EL (cell line): ENCODE data around the gene GNB1L.
"Not testable (repeated sequence)": the region's sequence is repeated elsewhere in the genome, so short reads cannot be mapped to it uniquely, and the experiment has no call there.

Experiments
- DNase-seq: peaks from one replicate; pipeline ENCODE4 v3.0.0-alpha.2; 2016

Gene GNB1L

DNA sequence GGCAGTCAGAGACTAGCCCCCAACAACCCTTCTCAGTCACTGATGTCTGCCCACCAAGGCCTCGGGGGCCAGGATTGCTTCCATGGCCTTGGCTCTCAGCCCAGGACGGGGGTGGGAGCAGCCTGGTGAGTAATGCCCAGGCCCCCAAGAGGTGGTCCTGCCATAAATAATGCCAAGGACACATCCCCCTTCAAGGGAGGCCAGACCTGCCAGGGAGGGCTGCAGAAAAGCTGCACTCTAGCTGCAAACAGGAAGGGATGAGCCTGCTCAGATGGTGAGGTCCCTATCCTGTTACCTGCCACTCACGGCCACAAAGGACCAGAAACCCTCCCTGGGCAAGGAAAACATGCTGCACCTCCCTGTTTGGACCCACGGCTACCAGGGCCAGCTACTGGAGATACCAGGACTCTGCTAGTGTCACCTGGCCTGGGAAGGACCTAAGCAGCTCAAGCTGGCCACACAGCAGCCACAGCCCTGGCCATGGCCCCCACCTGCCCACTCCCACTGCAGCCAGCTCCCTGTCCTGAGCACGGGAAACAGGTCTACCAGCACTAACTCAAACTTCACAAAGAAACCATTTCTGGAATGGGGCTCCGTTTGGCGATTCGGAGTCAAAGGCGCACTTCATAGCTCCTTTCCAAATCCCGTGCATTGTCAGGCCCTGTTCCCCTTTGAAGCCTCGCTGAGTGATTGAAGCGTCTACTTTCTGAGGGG lies 12.1 kb downstream of the GNB1L start:
- DNase-seq = no peak

DNA sequence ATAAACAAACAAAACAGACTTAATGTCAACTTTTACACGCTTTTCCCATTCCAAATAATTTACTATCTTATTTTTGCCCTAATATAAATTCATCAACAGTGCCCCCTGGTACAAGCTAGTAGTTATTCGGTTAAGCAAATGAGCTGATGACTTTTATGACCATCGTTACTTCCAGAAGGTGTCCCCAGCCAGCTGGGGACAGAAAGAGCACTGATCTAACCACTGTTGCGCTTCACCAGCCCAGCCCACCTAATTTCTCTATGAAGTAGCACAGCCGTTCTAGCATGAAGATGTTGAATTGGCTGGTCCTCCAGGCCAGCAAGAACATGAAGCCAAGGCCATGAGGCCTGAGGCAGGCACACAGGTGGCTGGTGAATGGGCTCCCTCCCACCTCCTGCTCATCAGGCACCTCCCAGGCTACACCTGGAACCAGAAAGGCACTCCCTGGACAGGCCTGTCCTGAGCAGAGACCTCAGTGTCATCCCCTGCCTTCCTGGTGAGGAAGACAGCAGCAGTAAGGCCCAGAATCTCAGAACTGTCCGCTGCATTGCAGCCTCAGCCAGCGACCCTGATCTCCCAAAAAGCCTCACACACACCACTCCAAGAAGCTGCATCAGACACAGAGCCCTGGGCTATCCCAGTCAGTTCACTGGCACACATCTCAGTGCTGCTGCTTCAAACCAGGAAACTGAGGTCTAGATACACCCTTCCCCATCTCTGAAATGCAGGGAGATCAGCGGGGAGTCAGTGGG lies 12.9 kb downstream of the GNB1L start:
- DNase-seq = no peak

DNA sequence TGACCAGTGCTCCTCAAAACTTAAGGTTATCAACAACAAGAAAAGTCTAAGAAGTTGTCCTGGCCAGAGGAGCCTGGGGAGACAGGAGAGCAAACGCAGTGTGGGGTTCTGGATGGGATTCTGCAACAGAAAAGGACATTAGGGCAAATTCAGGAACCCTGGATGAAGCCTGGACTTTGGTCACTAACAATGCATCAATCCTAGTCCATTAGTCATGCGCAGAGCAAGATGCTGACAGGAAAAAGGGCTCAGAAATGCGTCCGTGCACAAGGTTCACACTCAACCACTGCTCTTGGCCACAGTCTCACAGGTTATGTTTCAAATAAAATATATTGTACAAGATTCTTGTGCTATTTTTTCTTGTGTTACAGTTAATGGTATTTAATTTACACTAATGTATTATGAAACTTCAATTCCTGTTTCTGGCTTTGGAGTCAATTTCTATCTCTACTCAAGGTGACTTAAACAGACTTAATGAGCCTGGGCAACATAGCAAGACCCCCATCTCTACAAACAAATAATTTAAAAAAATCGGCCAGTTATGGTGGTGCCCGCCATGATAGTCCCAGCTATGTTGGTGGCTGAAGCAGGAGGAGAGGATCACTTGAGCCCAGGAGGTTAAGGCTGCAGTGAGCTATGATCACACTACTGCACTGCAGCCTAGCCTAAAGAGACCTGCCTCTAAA lies 13.6 kb downstream of the GNB1L start:
- DNase-seq = no peak

DNA sequence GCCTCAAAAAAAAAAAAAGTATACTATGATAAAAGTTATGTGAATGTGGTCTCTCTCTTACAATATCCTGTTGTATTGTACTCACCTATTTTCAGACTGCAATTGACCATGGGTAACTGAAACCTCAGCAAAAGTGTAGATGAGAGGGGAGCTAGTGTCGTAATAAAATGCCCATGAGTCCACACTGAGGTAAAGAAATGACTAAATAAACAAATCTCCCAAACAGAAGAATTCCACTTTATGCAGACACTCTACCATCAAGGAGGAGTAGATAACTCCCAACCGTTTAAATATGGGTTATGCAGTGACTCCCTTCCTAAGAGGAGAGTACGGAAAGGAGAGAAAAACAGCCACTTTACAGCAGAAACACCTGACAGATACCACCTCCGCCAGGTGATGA lies 14.6 kb downstream of the GNB1L start:
- no peak for DNase-seq

DNA sequence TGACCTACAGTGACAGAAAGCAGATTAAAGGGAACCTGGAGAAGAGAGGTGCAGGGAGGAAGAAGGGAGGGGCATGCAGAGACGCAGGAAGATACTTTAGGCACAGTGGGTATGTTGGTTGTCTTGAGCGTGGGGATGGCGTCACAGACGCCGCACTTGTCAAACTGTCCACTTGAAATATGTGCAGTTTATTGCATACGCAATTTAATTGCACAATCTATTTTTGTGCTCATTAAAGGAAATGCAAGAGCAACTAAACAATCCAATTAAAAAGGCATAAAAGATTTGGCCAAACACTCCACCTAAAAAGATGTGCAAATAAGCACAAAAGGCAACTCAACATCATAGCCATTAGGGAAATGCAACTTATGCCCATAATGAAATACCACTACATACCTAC lies 16.8 kb downstream of the GNB1L start:
- no peak for DNase-seq

DNA sequence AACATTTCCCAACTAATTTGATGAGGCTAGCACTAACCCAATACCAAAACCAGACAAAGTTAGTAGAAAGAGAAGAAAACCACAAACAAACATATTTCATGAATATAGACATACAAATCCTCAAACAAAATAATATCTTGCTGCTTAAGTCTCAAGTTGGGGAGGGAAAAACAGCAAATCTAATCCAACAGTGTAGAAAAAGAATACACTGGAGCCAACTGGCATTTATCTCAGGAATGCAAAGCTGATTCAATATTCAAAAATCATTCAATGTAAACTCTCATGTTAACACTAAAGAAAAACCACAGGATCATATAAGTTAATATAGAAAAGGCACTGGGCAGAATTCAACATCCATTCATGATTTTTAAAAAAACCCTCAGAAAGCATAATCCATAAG lies 18.2 kb downstream of the GNB1L start:
- DNase-seq = no peak

DNA sequence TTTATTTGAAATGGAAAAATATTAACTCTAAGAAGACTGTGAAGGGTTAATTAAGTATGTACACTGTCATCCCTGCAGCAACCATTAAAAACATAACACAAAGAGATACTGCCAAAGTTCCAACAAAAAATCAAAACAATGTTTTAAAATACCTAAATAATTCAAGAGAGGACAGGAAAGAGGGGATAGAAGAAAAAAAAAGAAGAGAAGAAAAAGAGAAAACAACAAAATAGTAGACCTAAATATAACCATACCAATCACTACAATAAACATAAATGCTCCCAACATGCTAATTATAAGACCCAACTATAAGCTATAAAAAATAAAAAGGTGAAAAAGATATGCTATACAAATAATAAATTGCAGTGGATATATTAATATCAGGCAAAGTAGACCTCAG lies 20.1 kb downstream of the GNB1L start:
- DNase-seq = no peak

DNA sequence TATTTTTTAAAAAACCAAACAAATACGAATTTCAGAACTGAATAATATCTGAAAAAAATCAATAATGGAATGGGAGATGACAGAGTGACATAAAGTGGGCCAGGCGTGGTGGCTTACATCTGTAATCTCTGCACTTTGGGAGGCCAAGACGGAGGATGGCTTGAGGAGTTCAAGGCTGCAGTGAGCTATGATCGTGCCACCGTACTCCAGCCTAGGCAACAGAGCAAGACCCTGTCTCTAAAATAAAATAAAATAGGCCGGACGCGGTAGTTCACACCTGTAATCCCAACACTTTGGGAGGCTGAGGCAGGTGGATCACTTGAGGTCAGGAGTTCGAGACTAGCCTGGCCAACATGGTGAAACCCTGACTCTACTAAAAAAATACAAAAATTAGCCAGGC lies 21.3 kb downstream of the GNB1L start:
- not testable (repeated sequence) for DNase-seq

DNA sequence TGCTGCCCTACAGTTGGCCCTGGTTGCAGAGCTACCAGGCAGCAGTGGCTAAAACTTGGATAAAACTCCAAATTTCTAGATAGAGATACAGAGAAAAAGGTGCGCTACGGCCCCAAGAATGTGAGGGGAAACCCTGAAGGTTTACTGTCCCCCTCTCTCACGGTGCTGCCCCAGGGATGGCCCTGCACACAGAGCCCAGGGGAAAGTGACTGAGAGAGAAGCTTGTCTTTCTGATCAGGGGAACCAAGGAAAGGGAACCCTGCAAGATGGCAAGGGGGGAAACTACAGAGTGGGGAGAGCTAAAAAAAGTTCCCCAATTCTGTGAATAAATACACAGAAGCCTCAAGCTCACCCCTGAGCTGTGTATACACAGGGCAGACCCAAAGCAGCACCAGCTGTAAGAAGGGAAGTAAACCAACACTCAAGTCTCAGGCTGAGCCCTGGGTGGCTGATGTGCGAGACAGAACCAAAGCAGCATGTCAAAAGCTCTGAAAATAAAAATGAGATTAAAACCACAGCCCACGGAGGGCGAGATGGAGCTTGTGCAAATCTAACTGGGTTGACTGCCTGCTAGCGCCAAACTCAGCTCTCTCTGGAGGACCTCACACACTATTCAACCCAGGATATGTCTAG lies 22.1 kb downstream of the GNB1L start:
- DNase-seq = no peak

DNA sequence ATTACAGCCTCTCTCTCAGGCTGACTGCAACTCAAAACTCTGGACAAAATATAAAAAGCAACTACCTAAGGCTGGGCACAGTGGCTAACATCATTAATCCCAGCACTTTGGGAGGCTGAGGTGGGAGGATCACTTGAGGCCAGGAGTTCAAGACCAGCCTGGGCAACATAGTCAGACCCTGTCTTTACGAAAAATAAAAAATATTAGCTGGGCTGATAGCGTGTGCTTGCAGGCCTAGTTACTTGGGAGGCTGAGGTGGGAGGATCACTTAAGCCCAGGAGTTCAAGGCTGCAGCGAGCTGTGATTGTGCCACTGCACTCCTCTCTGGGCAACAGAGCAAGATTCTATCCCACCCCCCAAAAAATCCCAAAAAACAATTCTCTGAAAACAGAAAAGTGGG lies 22.7 kb downstream of the GNB1L start:
- DNase-seq = not testable (repeated sequence)

DNA sequence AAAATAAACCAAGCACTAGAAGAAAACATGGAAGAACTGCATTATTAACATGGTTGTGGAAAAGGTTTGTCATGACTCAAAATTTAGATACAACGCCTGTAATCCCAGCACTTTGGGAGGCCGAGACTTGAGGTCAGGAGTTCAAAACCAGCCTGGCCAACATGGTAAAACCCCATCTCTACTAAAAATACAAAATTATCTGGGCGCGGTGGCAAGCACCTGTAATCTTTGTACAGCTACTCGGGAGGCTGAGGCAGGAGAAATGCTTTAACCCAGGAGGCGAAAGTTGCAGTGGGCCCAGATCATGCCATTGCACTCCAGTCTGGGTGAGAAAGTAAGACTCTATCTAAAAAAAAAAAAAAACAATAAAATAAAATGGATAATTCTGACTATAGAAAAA lies 23.7 kb downstream of the GNB1L start:
- no peak for DNase-seq

DNA sequence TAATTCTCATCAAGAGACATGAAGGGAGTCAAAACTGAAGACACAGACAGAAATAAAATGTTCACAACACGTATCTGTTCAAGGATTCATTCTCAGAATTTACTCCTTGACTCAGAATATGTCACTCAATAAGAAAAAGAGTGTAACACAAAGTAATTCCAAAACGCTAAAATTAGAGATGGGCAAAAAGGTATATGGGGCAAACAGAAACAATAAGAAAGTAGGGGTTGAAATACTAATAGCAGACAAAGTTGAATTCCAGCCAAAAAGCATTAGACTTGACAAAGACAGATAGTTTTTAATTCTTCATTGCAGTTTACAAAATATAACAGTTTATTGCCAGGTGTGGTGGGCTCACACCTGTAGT lies 26.7 kb downstream of the GNB1L start:
- DNase-seq = no peak

DNA sequence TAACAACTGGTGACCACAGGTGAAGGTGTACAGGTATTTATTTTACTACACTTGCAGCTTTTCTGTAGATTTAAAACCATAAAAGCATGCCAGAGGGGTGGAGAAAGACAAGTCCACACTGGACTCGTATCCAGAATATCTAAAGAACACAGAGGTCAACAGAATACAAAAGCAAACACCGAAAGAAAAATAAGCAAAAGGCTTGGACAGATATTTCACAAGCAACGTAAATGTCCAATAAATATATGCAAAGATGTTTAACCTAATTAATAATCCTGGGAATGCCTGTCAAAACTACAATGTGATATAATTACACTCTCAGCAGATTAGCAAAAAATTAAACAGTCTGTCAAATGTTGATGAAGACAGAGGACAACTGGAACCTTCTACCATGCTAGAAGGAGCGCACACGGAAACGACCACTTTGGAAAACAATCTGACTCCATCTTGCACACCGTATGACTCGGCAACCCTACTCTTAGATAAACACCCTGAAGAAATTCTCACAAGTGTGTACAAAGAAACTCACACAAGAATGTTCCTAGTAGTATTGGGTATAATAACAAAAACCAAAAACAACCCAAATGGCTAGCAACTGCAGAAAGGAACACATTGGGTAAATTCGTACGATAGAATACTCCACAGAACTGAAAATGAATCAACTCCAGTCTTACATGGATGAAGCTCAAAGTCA lies 27.2 kb downstream of the GNB1L start:
- no peak for DNase-seq

DNA sequence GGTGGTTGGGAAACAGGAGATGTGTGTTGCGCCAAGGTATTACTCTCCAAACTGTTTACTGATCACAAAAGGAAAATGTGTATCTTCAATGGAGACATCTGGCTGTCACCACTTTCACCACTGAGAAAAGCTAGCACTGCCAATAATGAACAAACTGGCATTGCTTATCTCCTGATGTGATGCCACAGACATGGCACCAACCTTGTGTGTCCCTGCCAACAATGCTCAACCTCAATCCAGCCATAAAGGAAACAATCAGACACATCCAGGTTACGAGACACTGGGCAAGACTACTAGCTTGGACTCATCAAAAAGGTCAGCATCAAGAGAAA lies 28.1 kb downstream of the GNB1L start:
- no peak for DNase-seq

DNA sequence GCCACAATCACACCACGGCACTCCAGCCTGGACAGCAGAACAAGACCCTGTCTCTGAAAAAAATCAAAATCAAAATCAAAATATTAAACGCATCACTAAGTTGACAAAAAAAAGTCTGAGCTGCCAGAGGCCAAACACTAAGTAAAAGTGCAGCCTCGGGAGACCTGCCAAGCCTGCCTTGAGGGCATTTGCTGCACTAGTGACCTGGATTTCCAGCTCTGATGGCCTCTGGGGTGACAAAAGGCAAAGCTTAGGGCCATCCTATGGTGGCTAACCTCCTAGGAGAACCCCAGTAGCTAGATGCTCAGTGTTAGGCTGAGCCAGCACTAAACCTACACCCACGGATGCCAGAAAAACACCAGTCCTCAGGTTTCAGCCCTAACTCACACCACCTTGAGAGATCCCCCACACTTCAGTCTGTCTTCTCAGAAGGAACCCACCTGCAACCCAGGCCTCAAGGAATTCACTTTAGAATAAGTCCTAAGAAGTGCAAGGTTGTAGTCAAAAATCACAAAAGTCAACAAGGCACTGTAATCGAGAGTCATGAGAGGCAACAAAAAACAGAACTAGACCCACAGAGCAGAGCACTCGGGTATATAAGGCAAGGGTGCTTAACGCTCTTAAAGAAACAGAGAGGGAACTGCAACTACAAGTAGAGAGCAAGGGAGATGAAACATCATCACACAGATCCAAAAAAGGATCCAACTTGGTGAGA lies 28.6 kb downstream of the GNB1L start:
- no peak for DNase-seq

DNA sequence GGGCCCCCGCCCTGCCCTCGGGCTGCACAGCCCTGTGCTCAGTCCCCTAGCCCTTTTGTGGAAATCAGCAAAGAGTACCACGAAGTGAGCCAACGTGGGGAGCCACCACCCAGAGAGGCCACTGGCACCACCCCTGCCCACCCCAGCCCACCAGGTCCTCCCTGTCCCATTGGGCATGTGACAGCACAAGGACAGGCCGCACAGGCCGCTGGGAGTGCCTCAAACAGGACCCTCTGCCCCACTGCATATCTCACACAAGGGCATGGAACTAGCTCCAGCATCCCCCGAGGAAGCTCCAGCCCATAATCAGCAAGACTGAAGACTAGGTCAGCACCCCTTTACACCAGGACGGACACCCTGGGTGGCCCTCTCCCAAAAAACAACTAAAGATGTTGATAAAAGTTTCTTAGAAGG lies 29.7 kb downstream of the GNB1L start:
- no peak for DNase-seq

DNA sequence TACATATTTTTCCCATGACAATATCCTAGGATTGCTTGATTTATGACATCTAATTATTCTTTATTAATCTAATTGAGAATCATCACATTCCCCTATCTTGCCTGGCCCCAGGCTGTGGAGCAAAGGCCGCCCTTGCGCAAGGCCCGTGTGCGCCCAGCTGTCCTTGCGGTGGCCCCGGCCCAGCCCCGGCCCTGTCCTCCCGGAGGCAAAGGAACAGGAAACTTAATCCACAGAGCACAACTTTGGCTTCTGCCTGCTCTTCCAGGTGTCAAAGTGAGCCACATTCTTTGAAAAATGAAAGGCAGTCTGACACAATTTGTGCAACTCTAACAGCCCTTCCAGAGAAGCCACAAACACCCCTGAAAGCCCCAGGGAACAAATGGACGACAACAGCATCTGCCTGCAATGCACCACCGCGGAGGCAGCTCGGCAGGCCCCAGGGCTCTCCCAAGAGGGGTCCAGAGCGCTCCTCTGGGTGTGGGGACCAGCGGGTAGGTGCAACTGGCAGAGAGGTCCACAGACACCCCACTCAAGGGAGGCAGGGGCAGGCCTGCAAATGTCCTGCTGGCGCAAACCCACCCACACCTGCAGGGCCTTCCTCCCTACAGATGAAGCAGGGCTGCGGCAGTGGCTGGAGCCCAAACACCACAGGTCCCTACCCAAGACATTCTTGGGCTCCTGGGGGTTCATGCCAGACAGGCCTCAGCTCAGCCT lies 30.3 kb downstream of the GNB1L start:
- DNase-seq = no peak

DNA sequence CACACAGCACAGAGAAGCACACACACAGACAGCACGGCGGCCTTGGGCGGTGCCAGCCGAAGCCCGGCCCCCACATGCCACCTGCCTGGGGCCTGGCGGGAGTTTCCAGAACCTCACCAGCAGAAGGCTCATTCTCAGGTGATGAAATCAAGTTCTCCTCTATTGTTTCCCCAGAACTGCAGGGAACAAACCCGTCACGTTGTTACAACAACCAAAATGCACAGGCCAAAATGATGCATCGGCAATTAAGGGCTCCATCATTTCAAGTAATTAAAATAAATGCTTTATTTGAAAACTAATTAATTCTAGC lies 30.8 kb downstream of the GNB1L start:
- DNase-seq = no peak

DNA sequence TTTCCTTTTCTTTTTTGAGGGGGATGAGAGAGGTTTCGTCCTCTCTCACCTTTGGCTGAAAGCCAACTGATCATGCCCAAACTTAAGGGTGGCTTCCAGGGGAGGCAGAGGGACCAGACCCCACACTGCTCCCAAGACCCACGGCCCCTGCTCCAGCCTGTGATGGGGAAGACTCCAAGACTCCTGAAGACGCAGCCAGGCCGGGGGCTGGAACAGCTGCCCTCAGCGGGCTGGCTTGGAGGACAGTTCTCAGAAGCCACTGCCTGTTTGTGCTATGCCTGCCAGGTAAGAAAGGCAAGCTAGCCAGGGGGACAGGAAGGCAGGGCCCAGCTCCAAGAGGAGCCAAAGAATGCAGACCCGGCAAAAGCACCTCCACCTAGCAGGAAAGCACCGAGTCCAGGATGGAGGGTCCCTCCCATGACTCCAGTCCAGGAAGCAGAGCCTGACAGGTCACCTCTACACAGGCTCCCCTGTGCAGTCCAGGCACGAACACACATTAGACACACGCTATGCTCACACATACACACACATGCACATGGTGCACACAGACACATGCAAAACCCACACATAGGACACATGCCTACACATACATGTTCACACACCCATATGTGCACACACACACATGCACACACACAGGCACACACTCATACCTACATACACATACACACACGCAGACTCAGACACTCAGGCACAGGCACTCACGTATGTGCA lies 31.3 kb downstream of the GNB1L start:
- no peak for DNase-seq

DNA sequence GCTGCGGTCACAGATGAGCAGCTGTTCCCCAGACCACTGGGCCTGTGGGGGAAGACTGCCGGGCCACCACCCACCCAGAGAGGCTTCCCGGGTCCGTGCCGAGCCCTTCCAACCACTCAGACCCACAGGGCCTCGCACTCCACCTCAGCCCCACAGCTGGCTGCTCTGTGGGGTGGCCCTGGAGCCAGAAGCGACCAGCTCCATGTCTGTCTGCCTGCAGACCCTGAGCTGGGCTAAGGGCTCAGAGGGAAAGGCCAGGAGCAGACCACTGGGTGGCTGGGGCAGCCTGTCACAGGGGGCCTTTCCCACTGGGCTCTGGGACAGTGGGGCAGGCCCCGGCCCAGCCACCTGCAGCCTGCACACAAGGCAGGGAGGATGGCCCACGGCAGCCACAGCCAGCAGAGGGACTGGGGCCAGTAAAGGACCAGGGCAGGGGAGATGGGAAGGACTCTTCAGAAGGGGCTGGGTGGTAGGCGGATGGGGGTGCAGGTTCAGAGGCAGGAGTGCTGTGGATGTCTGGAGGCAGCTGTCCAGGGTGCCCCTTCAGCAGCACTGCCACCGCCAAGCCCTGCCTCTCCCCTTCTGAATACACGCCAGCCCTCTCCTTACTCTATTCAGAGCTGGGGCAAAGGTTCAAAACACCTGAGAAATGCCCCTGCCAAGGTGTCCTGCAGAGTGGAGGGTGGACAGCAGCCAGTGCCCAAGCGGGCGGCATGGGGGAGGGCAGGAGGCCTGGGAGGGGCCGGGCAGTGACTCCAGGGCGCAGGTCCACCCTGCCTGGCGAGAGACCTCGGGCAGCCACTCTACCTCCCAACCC lies 32.2 kb downstream of the GNB1L start:
- no peak for DNase-seq
